Upper lobe of left lung (tissue), 6 donors: ENCODE data around the gene INPP5E. TPM values are rescaled to one million over a fixed set of nuclear protein-coding genes. Genes with fewer than 3 reads are reported as not detected.
A peak's percentile ranks its signal among the peaks of the same experiment; 100 is the strongest.

Experiments used
- ATAC-seq, 2 donors: fragments of 200-7000 bp; cut with Tn5 transposase; one replicate each; pipeline ENCODE4 v1.9.1; 2022; ENCODE audit warnings: mild to moderate bottlenecking in 2 of 2, moderate library complexity in 2 of 2; ENCODE audit not compliant: low FRiP score in 2 of 2
- DNase-seq, 2 donors: peaks; one replicate each; pipeline ENCODE4 v3.0.0-alpha.2; 2019 to 2020
- H3K27ac ChIP-seq, 4 donors: fragments of 200-600 bp; sonication (generic); one replicate each; pipeline ENCODE4 v1.5.1; 2016 to 2019
- H3K27me3 ChIP-seq, 4 donors: fragments of 200-600 bp; sonication (generic); one replicate each; pipeline ENCODE4 v1.5.1; 2017 to 2019
- H3K36me3 ChIP-seq, 4 donors: fragments of 200-600 bp; sonication (generic); one replicate each; pipeline ENCODE4 v1.5.1; 2016 to 2019
- H3K4me1 ChIP-seq, 4 donors: fragments of 200-600 bp; sonication (generic); one replicate each; pipeline ENCODE4 v1.5.1; 2018 to 2019
- H3K4me3 ChIP-seq, 4 donors: fragments of 200-600 bp; sonication (generic); one replicate each; pipeline ENCODE4 v1.5.1; 2017 to 2019; ENCODE audit warnings: mild to moderate bottlenecking in 2 of 4, moderate library complexity in 1 of 4
- H3K9me3 ChIP-seq, 4 donors: fragments of 200-600 bp; sonication (generic); one replicate each; pipeline ENCODE4 v1.5.1; 2018 to 2019
- CTCF ChIP-seq, 6 experiments: fragments of 450-650 bp in 4 of 6; fragments of 200-600 bp in 2 of 6; sonication (generic) in 2 of 6; IDR thresholded peaks; one replicate each; pipeline ENCODE4 v1.5.1; 2016 to 2019; ENCODE audit warnings: antibody characterized with exemption in 6 of 6
- EP300 ChIP-seq, 4 donors: sonication (generic); formaldehyde crosslinking; IDR thresholded peaks; one replicate each; pipeline ENCODE4 v1.5.1; 2017; ENCODE audit warnings: antibody characterized with exemption in 4 of 4, control low read depth in 2 of 4
- POLR2A ChIP-seq, 4 donors: fragments of 450-650 bp; IDR thresholded peaks; one replicate each; pipeline ENCODE4 v1.5.1; 2016 to 2017; ENCODE audit warnings: antibody characterized with exemption in 4 of 4, mild to moderate bottlenecking in 2 of 4
- POLR2AphosphoS5 ChIP-seq, 2 donors: sonication (generic); formaldehyde crosslinking; IDR thresholded peaks; one replicate each; pipeline ENCODE4 v1.5.1; 2017; ENCODE audit warnings: antibody characterized with exemption in 2 of 2
- WGBS, 2 donors: methylation state at CpG; one replicate each; pipeline ENCODE4 v1.1.5; 2017 to 2018; 5-methylcytosine and 5-hydroxymethylcytosine counted together
- total RNA-seq, 6 donors: library from RNA; depleted of rRNA in 4 of 6; stranded (reverse); fragments of >200 nt in 4 of 6; gene quantifications; one replicate each; pipeline versions ENCODE4 v1.1.0 to v1.2.1, GENCODE V29; 2016 to 2021
- donor health status: DM: no; HTN: no; CAD: no; lungs with moderate emphysema.
- donor health status: DM: no; HTN: yes; CAD: no; lungs with severe emphysema.

Gene INPP5E
- total RNA-seq, 6 donors from 2014 or later, result 9.1 to 43.0 (median 14.1) TPM

GRCh38 chr9:136442265-136442664, 2.6 kb upstream of the INPP5E start:
- no peak for TF ChIP-seq POLR2A (IDR thresholded peaks at IDR 0.05)
- TF ChIP-seq POLR2AphosphoS5 (IDR thresholded peaks at IDR 0.05), result no peak
- no peaks in the 10 kb centered on the region for H3K27me3 ChIP-seq
- no peaks in the 10 kb centered on the region for H3K9me3 ChIP-seq
- peaks cover 18 to 25% (median 22%) of the 10 kb centered on the region in 4 donors for H3K4me1 ChIP-seq
- no peak overlapping the region for H3K27ac ChIP-seq
- ATAC-seq (no peak), DNase-seq (no peak)
- H3K4me3 ChIP-seq, result no peak overlapping the region
- peaks cover 18 to 69% (median 63%) of the 10 kb centered on the region in 4 donors for H3K36me3 ChIP-seq
- 77 to 83% methylated on average over 5 of the region's 5 CpGs for WGBS, 2 donors

- Histone ChIP-seq H3K27ac (no peak overlapping the region), H3K9me3 (no peaks in the 10 kb centered on the region), H3K36me3 (peaks cover 14 to 64% (median 58%) of the 10 kb centered on the region in 4 donors), H3K27me3 (no peaks in the 10 kb centered on the region), H3K4me3 (no peak overlapping the region), H3K4me1 (peaks cover 21 to 30% (median 27%) of the 10 kb centered on the region in 4 donors)
- 83 to 94% methylated on average over 7 to 17 of the region's 17 CpGs for WGBS, 2 donors
- ATAC-seq (no peak), DNase-seq (no peak)
- TF ChIP-seq CTCF (IDR thresholded peaks at IDR 0.05) (no peak), EP300 (IDR thresholded peaks at IDR 0.05) (no peak), POLR2A (IDR thresholded peaks at IDR 0.05) (no peak), POLR2AphosphoS5 (IDR thresholded peaks at IDR 0.05) (no peak)
Observed at GRCh38 chr9:136441681-136442245, 2.1 kb upstream of the INPP5E start.

GRCh38 chr9:136441191-136441680, 1.6 kb upstream of the INPP5E start:
- H3K27ac ChIP-seq, result no peak overlapping the region
- H3K9me3 ChIP-seq, result no peaks in the 10 kb centered on the region
- no peak for DNase-seq
- H3K4me3 ChIP-seq, result no peak overlapping the region
- H3K27me3 ChIP-seq, result no peaks in the 10 kb centered on the region
- H3K4me1 ChIP-seq, result peaks cover 25 to 35% (median 28%) of the 10 kb centered on the region in 4 donors
- no peak for TF ChIP-seq POLR2A (IDR thresholded peaks at IDR 0.05)
- TF ChIP-seq POLR2AphosphoS5 (IDR thresholded peaks at IDR 0.05), result no peak
- TF ChIP-seq CTCF (IDR thresholded peaks at IDR 0.05), result no peak
- TF ChIP-seq EP300 (IDR thresholded peaks at IDR 0.05), result no peak
- no peak for ATAC-seq
- 90 to 93% methylated on average over 15 of the region's 15 CpGs for WGBS, 2 donors
- peaks cover 11 to 58% (median 53%) of the 10 kb centered on the region in 4 donors for H3K36me3 ChIP-seq

- Histone ChIP-seq H3K4me3 (peak overlapping the region; percentile 63 to 100 (median 91)), H3K9me3 (no peaks in the 10 kb centered on the region), H3K4me1 (peaks cover 25 to 40% (median 28%) of the 10 kb centered on the region in 4 donors), H3K27ac (peak overlapping the region; percentile 75 to 86 (median 80)), H3K36me3 (peaks cover 7 to 39% (median 32%) of the 10 kb centered on the region in 4 donors), H3K27me3 (no peaks in the 10 kb centered on the region)
- 2 to 10% methylated on average over 2 to 34 of the region's 91 CpGs for WGBS, 2 donors
- TF ChIP-seq EP300 (IDR thresholded peaks at IDR 0.05) (no peak), POLR2A (IDR thresholded peaks at IDR 0.05) (no peak), CTCF (IDR thresholded peaks at IDR 0.05) (peak in 1 of 6 experiments; percentile 4), POLR2AphosphoS5 (IDR thresholded peaks at IDR 0.05) (no peak)
- peak in 1 of 2 donors; percentile 60 for ATAC-seq
- DNase-seq, result peak; percentile 34 to 91
Observed at GRCh38 chr9:136438548-136439480, 831 bp downstream of the INPP5E start.
